Measurements from ENCODE around the gene UBASH3A.

- no peak for TF ChIP-seq CTCF (IDR thresholded peaks at IDR 0.05)
- TF ChIP-seq POLR2AphosphoS5 (IDR thresholded peaks at IDR 0.05; ENCODE audit: insufficient read depth in 1 of 2, low read depth in 1 of 2), result no peak
- no peak for TF ChIP-seq POLR2A (IDR thresholded peaks at IDR 0.05)
Observed at GRCh38 chr21:42478504-42478903, 74.8 kb downstream of the UBASH3A start.
